ENCODE results near the gene TEX101.
A peak's percentile ranks its signal among the peaks of the same experiment; 100 is the strongest.

DNA sequence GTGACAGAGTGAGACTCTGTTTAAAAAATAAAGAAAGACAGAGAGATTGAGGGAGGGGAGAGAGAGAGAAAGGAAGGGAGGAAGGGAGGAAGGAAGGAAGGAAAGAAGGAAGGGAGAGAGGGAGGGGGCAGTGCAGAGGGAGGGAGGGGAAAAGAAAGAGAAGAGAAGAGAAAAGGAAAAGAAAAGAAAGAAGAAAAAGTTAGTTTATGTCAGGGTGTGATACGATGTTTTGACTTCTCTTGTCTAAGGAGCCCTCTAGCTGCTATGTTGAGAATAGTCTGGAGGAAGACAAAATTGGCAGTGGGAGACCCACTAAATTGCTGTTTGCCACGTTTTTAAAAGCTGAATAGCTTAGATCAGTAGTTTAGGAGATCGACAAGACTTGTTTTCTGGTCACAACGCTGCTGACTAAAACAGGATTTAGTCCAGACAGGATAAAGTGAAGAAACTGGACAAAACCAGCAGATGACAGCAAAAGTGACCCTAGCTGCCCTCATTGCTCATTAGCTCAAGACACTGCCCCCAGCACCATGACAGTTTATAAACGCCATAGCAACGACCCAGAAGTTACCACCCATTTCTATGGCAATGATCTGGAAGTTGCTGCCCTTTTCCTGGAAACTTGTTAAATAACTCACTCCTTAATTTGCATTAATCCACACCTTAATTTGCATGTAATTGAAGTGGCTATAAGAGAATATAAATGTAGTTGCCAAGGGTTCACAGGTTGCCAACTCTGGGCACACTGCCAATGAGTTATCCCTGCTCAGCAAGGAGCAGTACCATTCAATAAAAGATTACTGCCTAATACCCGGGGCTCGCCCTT, 11.1 kb downstream of the TEX101 start:
- TF ChIP-seq POLR2AphosphoS5 (IDR thresholded peaks at IDR 0.05; ENCODE audit: insufficient read depth in 1 of 2, low read depth in 1 of 2) = no peak
- TF ChIP-seq, protein P1, sequence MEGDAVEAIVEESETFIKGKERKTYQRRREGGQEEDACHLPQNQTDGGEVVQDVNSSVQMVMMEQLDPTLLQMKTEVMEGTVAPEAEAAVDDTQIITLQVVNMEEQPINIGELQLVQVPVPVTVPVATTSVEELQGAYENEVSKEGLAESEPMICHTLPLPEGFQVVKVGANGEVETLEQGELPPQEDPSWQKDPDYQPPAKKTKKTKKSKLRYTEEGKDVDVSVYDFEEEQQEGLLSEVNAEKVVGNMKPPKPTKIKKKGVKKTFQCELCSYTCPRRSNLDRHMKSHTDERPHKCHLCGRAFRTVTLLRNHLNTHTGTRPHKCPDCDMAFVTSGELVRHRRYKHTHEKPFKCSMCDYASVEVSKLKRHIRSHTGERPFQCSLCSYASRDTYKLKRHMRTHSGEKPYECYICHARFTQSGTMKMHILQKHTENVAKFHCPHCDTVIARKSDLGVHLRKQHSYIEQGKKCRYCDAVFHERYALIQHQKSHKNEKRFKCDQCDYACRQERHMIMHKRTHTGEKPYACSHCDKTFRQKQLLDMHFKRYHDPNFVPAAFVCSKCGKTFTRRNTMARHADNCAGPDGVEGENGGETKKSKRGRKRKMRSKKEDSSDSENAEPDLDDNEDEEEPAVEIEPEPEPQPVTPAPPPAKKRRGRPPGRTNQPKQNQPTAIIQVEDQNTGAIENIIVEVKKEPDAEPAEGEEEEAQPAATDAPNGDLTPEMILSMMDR (IDR thresholded peaks at IDR 0.05) = peak in 1 of 3 experiments; percentile 20

All from vagina (tissue), 2 donors.